Measurements from ENCODE around the gene CUX1.

GRCh38 chr7:102189756-102190155, 372.3 kb downstream of the CUX1 start:
- TF ChIP-seq CTCF (IDR thresholded peaks at IDR 0.05; ENCODE audit: borderline replicate concordance, extremely low read depth, low read length, poor library complexity, severe bottlenecking): no peak
- no peak for TF ChIP-seq EZH2 (IDR thresholded peaks at IDR 0.05; ENCODE audit: borderline replicate concordance, low read depth, low read length, severe bottlenecking)
